Brain microvascular endothelial cell (primary cell): ENCODE data around the gene ZNF324B.
"Not testable (repeated sequence)": the region's sequence is repeated elsewhere in the genome, so short reads cannot be mapped to it uniquely, and the experiment has no call there.

Experiments
- DNase-seq: peaks from one replicate; pipeline ENCODE4 v3.0.0-alpha.2; 2020
- H3K27ac ChIP-seq: fragments of 250-450 bp; sonication (Bioruptor Pico); 2 replicates; pipeline ENCODE4 v1.5.1; 2020; ENCODE audit warnings: mild to moderate bottlenecking, moderate library complexity
- H3K27me3 ChIP-seq: fragments of 250-450 bp; sonication (Bioruptor Pico); replicated peaks from 2 replicates; pipeline ENCODE4 v1.5.1; 2020; ENCODE audit warnings: mild to moderate bottlenecking
- H3K36me3 ChIP-seq: fragments of 250-450 bp; sonication (Bioruptor Pico); replicated peaks from 2 replicates; pipeline ENCODE4 v1.5.1; 2020; ENCODE audit warnings: mild to moderate bottlenecking
- H3K4me3 ChIP-seq: 2 replicates; pipeline ENCODE4 v1.5.1; 2011; ENCODE audit warnings: low read depth, mild to moderate bottlenecking, control low read depth, low read length, moderate library complexity
- CTCF ChIP-seq: IDR thresholded peaks from 2 replicates; pipeline ENCODE4 v1.5.1; 2011; ENCODE audit warnings: low read depth, mild to moderate bottlenecking, moderate library complexity, low read length, control low read depth, inconsistent platforms; ENCODE audit errors: missing control alignments
- in situ Hi-C: cut with HindIII; loops from 2 replicates; pipeline ENCODE4 v1.10.0; 2017; ENCODE audit warnings: low sequenced_read_pairs, low pct_ligation_motif_present

Gene ZNF324B

GRCh38 chr19:58482372-58482771, 30.9 kb downstream of the ZNF324B start:
- Histone ChIP-seq H3K4me3 (no peak overlapping the region), H3K27ac (no peak overlapping the region), H3K36me3 (no peaks in the 10 kb centered on the region), H3K27me3 (no peaks in the 10 kb centered on the region)
- no peak for TF ChIP-seq CTCF
- DNase-seq = no peak
- in situ Hi-C loops = no loop called here

- Histone ChIP-seq H3K27ac (no peak overlapping the region), H3K27me3 (no peaks in the 10 kb centered on the region), H3K36me3 (no peaks in the 10 kb centered on the region), H3K4me3 (no peak overlapping the region)
- TF ChIP-seq CTCF = no peak
- in situ Hi-C loops = no loop called here
- no peak for DNase-seq
Observed at GRCh38 chr19:58483776-58484175, 32.4 kb downstream of the ZNF324B start.

- H3K27ac ChIP-seq, DNase-seq, in situ Hi-C loops, H3K4me3 ChIP-seq, H3K27me3 ChIP-seq, H3K36me3 ChIP-seq: not testable (repeated sequence)
- peak; percentile 27 for TF ChIP-seq CTCF
Observed at GRCh38 chr19:58484349-58484748, 32.9 kb downstream of the ZNF324B start.

- in situ Hi-C loops = no loop called here
- no peak overlapping the region for H3K27ac ChIP-seq
Observed at GRCh38 chr19:58491393-58491792, 40.0 kb downstream of the ZNF324B start.

GRCh38 chr19:58492265-58492664, 40.8 kb downstream of the ZNF324B start:
- no peak for TF ChIP-seq CTCF
- Histone ChIP-seq H3K36me3 (no peaks in the 10 kb centered on the region), H3K27me3 (no peaks in the 10 kb centered on the region), H3K27ac (no peak overlapping the region), H3K4me3 (no peak overlapping the region)
- DNase-seq = no peak
- in situ Hi-C loops = no loop called here

More at GRCh38 chr19:58491393-58491792, 40.0 kb downstream of the ZNF324B start:
- DNase-seq = no peak
- H3K27me3 ChIP-seq = no peaks in the 10 kb centered on the region
- H3K36me3 ChIP-seq = no peaks in the 10 kb centered on the region
- H3K4me3 ChIP-seq = no peak overlapping the region
- TF ChIP-seq CTCF = no peak

GRCh38 chr19:58497634-58498170, 46.3 kb downstream of the ZNF324B start:
- Histone ChIP-seq H3K4me3 (no peak overlapping the region), H3K27me3 (no peaks in the 10 kb centered on the region), H3K27ac (no peak overlapping the region), H3K36me3 (no peaks in the 10 kb centered on the region)
- in situ Hi-C loops = no loop called here
- DNase-seq = no peak
- TF ChIP-seq CTCF = no peak
